ENCODE measurements around the gene BBOF1.
"Not testable (repeated sequence)": the region's sequence is repeated elsewhere in the genome, so short reads cannot be mapped to it uniquely, and the experiment has no call there.

BBOF1 gene, protein sequence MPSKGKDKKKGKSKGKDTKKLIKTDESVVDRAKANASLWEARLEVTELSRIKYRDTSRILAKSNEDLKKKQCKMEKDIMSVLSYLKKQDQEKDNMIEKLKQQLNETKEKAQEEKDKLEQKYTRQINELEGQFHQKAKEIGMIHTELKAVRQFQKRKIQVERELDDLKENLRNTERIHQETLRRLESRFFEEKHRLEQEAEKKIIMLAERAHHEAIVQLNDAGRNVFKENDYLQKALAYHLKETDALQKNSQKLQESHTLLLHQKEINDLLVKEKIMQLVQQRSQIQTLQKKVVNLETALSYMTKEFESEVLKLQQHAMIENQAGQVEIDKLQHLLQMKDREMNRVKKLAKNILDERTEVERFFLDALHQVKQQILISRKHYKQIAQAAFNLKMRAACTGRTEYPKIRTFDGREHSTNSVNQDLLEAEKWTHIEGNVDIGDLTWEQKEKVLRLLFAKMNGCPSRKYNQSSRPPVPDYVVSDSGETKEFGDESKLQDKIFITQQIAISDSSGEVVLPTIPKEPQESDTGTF

DNA sequence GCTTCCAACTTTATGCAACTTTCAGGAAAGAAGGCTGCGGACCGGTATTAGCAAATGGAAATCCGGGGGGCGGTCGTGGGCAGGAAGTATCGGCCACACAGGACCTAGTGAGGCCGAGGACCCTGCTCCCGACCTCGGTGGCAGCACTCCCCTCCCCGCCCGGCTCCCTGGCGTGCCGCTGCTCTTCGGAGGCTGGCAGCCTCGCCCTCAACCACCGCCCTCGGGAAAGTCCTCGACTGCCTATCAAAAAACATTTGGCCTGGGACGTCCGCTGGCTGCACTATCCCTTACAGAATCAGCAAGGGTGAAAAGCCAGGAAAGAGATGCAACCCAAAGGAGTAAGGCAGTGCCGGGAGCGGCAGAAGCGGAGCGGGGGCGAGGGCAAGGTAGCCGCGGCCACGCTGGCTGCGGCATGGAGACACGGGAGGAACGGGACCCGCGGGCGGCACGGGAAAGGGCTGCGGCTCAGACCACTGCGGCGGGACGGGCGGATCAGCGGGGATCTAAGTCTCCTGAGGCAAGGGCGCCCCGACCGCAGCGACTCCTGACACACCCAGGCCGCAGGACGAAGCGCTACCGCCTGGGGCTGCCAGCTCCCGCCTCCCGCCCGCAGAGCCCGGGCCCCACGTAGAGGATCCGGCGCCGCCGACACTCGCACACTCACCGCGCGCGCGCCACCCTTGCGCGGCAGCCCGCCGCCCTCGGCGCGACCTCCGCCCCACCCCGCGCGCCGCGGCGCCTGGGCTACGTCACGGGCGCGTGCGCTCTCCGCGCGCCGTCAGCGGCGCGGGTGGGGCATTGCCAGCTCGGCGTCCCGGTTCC lies at the start of gene BBOF1, which contains the start of gene ENTPD5:
TSS of gene BBOF1 (plus strand) at position 764 of the 822 bp plus-strand sequence. CDS start 130 bp downstream, outside the sequence.
TSS of gene ENTPD5 (minus strand) at position 703 of the 822 bp plus-strand sequence. CDS start 31,186 bp downstream, outside the sequence.
- TF ChIP-seq ZNF274 (IDR thresholded peaks at IDR 0.05; ENCODE audit: low read depth, low read length): no peak
- H3K4me3 ChIP-seq (ENCODE audit: low read length): peak within 1 kb of the TSS; percentile 83

DNA sequence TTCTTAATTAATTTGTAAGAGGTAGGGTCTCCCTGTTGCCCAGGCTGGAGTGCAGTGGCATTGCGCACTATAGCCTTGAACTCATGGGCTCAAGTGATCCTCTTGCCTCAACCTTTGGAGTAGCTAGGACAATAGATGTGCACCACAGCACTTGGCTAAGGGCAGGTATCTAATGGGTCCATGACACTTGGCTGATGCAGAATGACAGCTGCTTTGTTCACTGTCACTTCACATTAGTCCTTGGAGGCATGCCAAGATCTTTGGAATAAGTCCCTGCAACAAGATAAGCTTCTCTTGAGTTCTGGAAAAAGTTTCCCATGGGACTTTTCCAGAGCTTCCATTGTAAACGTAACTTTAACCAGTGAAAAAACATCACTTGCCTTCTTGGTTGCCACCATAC lies 45.7 kb upstream of the BBOF1 start:
- H3K4me3 ChIP-seq (ENCODE audit: low read length): no peak overlapping the region
- no peak for TF ChIP-seq ZNF274 (IDR thresholded peaks at IDR 0.05; ENCODE audit: low read depth, low read length)

DNA sequence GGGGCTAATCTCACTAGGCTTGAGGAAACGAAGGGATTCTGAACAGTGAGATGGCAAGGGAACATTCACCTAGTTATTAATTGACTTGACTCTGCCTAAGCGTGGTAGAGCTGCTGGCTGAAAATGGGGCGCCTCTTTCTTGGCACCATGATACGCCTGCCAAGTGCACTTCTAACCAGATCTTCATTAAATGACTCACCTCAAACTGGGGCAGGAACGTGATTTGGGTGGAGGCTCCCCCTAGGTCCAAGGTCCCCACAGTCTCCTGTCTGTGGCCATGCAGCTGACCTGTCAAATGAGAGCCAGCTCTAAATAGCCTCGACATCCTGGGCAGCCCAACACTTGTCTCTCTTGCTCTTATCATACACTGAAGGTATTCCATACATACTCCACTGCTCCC lies 43.0 kb upstream of the BBOF1 start:
- no peak overlapping the region for H3K4me3 ChIP-seq (ENCODE audit: low read length)
- no peak for TF ChIP-seq ZNF274 (IDR thresholded peaks at IDR 0.05; ENCODE audit: low read depth, low read length)

GRCh38 chr14:73977896-73978295 lies 41.3 kb upstream of the BBOF1 start:
- H3K4me3 ChIP-seq (ENCODE audit: low read length): no peak overlapping the region
- no peak for TF ChIP-seq ZNF274 (IDR thresholded peaks at IDR 0.05; ENCODE audit: low read depth, low read length)

DNA sequence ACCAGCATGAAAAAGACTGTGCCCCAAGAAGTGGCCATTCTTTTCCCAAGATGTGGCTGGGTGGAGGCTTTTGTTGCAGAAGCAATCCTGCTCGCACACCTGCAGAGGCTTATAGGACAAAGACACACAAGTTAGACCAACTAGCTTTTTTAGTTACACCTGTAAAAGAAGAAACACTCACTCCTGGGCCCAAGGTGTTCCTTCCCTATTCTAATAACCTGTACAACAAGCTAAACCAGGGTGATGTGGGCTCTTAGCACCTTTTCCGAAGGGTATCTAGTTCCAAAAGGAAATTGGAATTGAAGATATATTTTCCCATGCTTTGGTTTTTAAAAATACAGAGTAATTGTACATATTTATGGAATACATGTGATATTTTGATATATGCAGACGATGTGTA lies 31.1 kb upstream of the BBOF1 start:
- no peak overlapping the region for H3K4me3 ChIP-seq (ENCODE audit: low read length)
- no peak for TF ChIP-seq ZNF274 (IDR thresholded peaks at IDR 0.05; ENCODE audit: low read depth, low read length)

DNA sequence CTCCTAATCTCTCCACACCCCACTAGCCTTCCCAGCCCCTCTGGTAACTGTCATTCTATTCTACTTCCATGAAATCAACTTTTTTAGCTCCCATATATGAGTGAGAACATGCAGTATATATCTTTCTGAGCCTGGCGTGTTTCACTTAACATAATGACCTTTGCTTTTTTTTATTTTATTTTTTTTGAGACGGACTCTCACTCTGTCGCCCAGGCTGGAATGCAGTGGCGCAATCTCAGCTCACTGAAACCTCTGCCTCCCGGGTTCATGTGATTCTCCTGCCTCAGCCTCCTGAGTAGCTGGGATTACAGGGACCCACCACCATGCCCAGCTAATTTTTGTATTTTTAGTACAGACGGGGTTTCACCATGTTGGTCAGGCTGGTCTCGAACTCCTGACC lies 30.5 kb upstream of the BBOF1 start:
- H3K4me3 ChIP-seq (ENCODE audit: low read length): not testable (repeated sequence)

GRCh38 chr14:73991092-73991491 lies 28.1 kb upstream of the BBOF1 start:
- no peak for TF ChIP-seq ZNF274 (IDR thresholded peaks at IDR 0.05; ENCODE audit: low read depth, low read length)
- no peak overlapping the region for H3K4me3 ChIP-seq (ENCODE audit: low read length)

DNA sequence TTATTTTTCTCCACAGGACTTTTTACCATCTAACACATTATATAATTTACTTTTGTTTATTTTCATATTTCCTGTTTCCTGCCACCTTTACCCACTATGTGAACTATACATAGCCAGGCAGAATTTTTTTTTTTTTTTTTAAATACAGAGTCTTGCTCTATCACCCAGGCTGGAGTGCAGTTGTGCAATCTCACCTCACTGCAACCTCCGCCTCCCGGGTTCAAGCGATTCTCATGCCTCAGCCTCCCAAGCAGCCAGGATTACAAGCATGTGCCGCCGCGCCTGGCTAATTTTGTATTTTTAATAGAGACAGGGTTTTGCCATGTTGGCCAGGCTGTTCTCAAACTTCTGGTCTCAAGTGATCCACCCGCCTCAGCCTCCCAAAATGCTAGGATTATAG lies 24.2 kb upstream of the BBOF1 start:
- H3K4me3 ChIP-seq (ENCODE audit: low read length): not testable (repeated sequence)

GRCh38 chr14:73995977-73996378 lies 23.2 kb upstream of the BBOF1 start:
- TF ChIP-seq ZNF274 (IDR thresholded peaks at IDR 0.05; ENCODE audit: low read depth, low read length): no peak
- H3K4me3 ChIP-seq (ENCODE audit: low read length): no peak overlapping the region

- no peak for TF ChIP-seq ZNF274 (IDR thresholded peaks at IDR 0.05; ENCODE audit: low read depth, low read length)
- no peak overlapping the region for H3K4me3 ChIP-seq (ENCODE audit: low read length)
Measured at GRCh38 chr14:73996731-73997107, 22.4 kb upstream of the BBOF1 start.

DNA sequence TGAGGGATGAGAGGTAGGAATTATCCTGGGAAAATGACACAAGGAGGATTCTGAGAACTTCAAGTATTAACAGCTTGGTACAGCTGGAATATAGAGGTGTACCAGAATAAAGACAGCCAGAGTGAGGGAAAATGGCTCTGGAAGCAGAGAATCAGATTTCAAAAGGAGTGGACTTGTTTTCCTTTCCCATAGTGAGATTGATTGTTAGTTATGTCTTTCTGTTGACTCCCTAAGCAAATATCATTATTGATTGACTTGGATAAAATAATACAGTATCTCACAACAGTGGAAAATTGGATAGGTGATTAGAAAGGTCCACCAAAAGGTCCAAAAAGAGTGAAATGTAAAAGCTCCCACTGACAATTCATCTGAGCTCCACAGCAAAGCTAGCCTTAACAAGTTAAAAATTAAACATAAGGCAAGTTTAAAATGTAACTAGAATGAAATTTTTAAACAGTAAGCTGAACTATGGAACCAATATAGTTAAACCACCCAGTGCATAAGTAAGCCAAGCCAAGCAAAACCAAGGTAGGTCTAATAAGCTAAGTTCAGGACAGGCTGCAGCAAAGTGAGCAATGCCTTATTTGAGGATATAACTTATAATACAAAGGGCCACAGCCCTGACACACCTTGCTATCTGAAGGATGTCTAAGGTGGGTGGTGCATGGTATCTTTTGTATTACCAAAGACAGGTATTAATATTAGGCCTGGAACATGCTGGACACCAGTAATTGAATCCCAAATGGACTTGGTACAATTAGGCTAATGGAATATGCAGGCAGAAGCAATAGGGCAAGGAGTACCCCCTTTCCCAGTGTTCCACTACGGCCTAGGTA lies 21.8 kb upstream of the BBOF1 start:
- H3K4me3 ChIP-seq (ENCODE audit: low read length): no peak overlapping the region
- TF ChIP-seq ZNF274 (IDR thresholded peaks at IDR 0.05; ENCODE audit: low read depth, low read length): no peak

GRCh38 chr14:73997944-73998447 lies 21.2 kb upstream of the BBOF1 start:
- no peak for TF ChIP-seq ZNF274 (IDR thresholded peaks at IDR 0.05; ENCODE audit: low read depth, low read length)
- H3K4me3 ChIP-seq (ENCODE audit: low read length): no peak overlapping the region

DNA sequence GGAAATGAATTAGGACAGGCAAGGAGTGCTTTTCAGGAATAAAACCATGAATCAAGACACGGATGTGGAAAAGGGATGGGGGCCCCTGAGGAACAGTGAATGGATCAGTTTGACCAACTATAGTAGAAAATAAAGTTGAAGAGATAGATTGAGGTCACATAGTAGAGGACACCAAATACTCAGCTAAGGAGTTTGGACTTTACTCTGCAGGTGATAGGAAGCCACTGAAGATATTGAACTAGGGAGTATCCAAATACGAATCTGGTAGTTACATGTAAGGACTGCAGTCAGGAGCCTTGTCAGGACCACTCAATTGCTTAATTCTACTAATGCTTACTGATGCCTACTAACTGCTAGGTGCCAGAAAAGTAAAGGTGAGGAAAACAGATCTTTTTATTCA lies 20.4 kb upstream of the BBOF1 start:
- TF ChIP-seq ZNF274 (IDR thresholded peaks at IDR 0.05; ENCODE audit: low read depth, low read length): no peak
- H3K4me3 ChIP-seq (ENCODE audit: low read length): no peak overlapping the region

GRCh38 chr14:74005664-74006063 lies 13.5 kb upstream of the BBOF1 start:
- H3K4me3 ChIP-seq (ENCODE audit: low read length): not testable (repeated sequence)

Measured in GM08714 (cell line).